Effector memory CD8-positive, alpha-beta T cell (primary cell): ENCODE results near the gene BMERB1.

ENCODE experiments used
- ATAC-seq: fragments of 150-1000 bp; cut with Tn5 transposase; replicated peaks from 2 replicates; pipeline ENCODE4 v1.10.0; 2021; ENCODE audit warnings: mild to moderate bottlenecking, moderate library complexity
- DNase-seq, 3 experiments: peaks; one replicate each; pipeline ENCODE4 v3.0.0; 2021
- H3K27ac Mint-ChIP-seq, 2 donors: one replicate each; pipeline ENCODE4 v1.8.0; 2022; ENCODE audit warnings: mild to moderate bottlenecking in 2 of 2, mixed read lengths in 2 of 2, moderate library complexity in 2 of 2
- H3K27me3 Mint-ChIP-seq, 2 donors: one replicate each; pipeline ENCODE4 v1.8.0; 2022; ENCODE audit warnings: mixed read lengths in 2 of 2
- H3K36me3 Mint-ChIP-seq: one replicate; pipeline ENCODE4 v1.8.0; 2022; ENCODE audit warnings: mild to moderate bottlenecking, moderate library complexity, mixed read lengths; ENCODE audit not compliant: insufficient read depth
- H3K4me1 Mint-ChIP-seq, 2 donors: one replicate each; pipeline ENCODE4 v1.8.0; 2022; ENCODE audit warnings: low read depth in 2 of 2, mixed read lengths in 2 of 2
- H3K4me3 Mint-ChIP-seq, 2 donors: one replicate each; pipeline ENCODE4 v1.8.0; 2022; ENCODE audit warnings: mild to moderate bottlenecking in 2 of 2, mixed read lengths in 2 of 2, moderate library complexity in 2 of 2
- H3K9me3 Mint-ChIP-seq, 2 donors: one replicate each; pipeline ENCODE4 v1.8.0; 2022; ENCODE audit warnings: mixed read lengths in 2 of 2

Gene BMERB1

GRCh38 chr16:15636392-15636873 lies 202.0 kb downstream of the BMERB1 start:
- DNase-seq (no peak), ATAC-seq (peak; percentile 69)
- peaks cover 70% of the 10 kb centered on the region for H3K36me3 Mint-ChIP-seq
- peaks cover 36 to 53% of the 10 kb centered on the region in 2 donors for H3K4me1 Mint-ChIP-seq
- H3K27ac Mint-ChIP-seq, result peak overlapping the region; percentile 86 to 88
- no peaks in the 10 kb centered on the region for H3K27me3 Mint-ChIP-seq
- H3K4me3 Mint-ChIP-seq, result peak overlapping the region; percentile 23 to 55
- no peaks in the 10 kb centered on the region for H3K9me3 Mint-ChIP-seq
